HepG2 (cell line): Measurements from ENCODE around the gene ADI1. TPM values are rescaled to one million over a fixed set of nuclear protein-coding genes. Genes with fewer than 3 reads are reported as not detected.

ENCODE experiments used
- BATF2 ChIP-seq: sonication (generic); formaldehyde crosslinking; IDR thresholded peaks from 2 replicates; pipeline ENCODE4 v1.8.0; 2022; ENCODE audit warnings: mild to moderate bottlenecking, missing genetic modification reagents, moderate library complexity
- E2F5 ChIP-seq: sonication (generic); formaldehyde crosslinking; conservative IDR thresholded peaks from 2 replicates; pipeline ENCODE4 v1.4.0; 2020; ENCODE audit warnings: missing genetic modification reagents
- SIN3B ChIP-seq: fragments of 150-350 bp; IDR thresholded peaks from 2 replicates; pipeline ENCODE4 v1.6.1; 2014; ENCODE audit warnings: low read length
- SRSF9 ChIP-seq: fragments of 200-400 bp; formaldehyde crosslinking; IDR thresholded peaks from 2 replicates; pipeline ENCODE4 v1.6.1; 2018; ENCODE audit warnings: borderline replicate concordance, mild to moderate bottlenecking, low read depth, low read length; ENCODE audit not compliant: insufficient read depth, poor library complexity, severe bottlenecking
- ZBTB2 ChIP-seq: sonication (generic); formaldehyde crosslinking; IDR thresholded peaks from 2 replicates; pipeline ENCODE4 v1.8.0; 2022; ENCODE audit warnings: low read depth, missing genetic modification reagents
- ZBTB21 ChIP-seq: sonication (generic); formaldehyde crosslinking; IDR thresholded peaks from 2 replicates; pipeline ENCODE4 v1.4.0; 2020; ENCODE audit warnings: missing genetic modification reagents
- ZFP62 ChIP-seq: sonication (generic); formaldehyde crosslinking; IDR thresholded peaks from 2 replicates; pipeline ENCODE4 v1.4.0; 2020; ENCODE audit warnings: missing genetic modification reagents
- ZFYVE20 ChIP-seq: sonication (generic); formaldehyde crosslinking; IDR thresholded peaks from 2 replicates; pipeline ENCODE4 v1.8.0; 2023; ENCODE audit warnings: low read depth, mild to moderate bottlenecking, moderate library complexity, missing genetic modification reagents, borderline replicate concordance
- ZNF496 ChIP-seq: sonication (generic); formaldehyde crosslinking; IDR thresholded peaks from 2 replicates; pipeline ENCODE4 v1.8.1; 2023; ENCODE audit warnings: mild to moderate bottlenecking, moderate library complexity, missing genetic modification reagents; ENCODE audit not compliant: insufficient replicate concordance
- ZNF615 ChIP-seq: sonication (generic); formaldehyde crosslinking; IDR thresholded peaks from 2 replicates; pipeline ENCODE4 v1.5.0; 2020; ENCODE audit warnings: mild to moderate bottlenecking, missing genetic modification reagents, borderline replicate concordance
- ZNF619 ChIP-seq: sonication (generic); formaldehyde crosslinking; IDR thresholded peaks from 2 replicates; pipeline ENCODE4 v1.4.0; 2020; ENCODE audit warnings: mild to moderate bottlenecking, missing genetic modification reagents
- ZNF710 ChIP-seq: sonication (generic); formaldehyde crosslinking; IDR thresholded peaks from 2 replicates; pipeline ENCODE4 v1.5.0; 2020; ENCODE audit warnings: mild to moderate bottlenecking, missing genetic modification reagents, borderline replicate concordance
- ZNF761 ChIP-seq: sonication (generic); formaldehyde crosslinking; conservative IDR thresholded peaks from 2 replicates; pipeline ENCODE4 v1.4.0; 2020; ENCODE audit warnings: mild to moderate bottlenecking, missing genetic modification reagents
- ZNF781 ChIP-seq: sonication (generic); formaldehyde crosslinking; IDR thresholded peaks from 2 replicates; pipeline ENCODE4 v1.5.1; 2020; ENCODE audit warnings: borderline replicate concordance, mild to moderate bottlenecking, missing genetic modification reagents; ENCODE audit errors: not compliant biosample characterization
- polyA plus RNA-seq, 8 experiments: library from polyadenylated mRNA; depleted of rRNA in 3 of 8; stranded (reverse) in 7 of 8; unstranded in 1 of 8; fragments of >200 nt; fragmentation: Illumina TruSeq in 4 of 8; extraction: Trizol in 4 of 8; gene quantifications; 2 replicates each; pipeline versions ENCODE4 v1.2.1 to v1.2.3, GENCODE V29; 2011 to 2016; ENCODE audit warnings: low read depth in 4 of 8, missing spikeins in 1 of 8, mixed read lengths in 1 of 8; ENCODE audit not compliant: insufficient read depth in 1 of 8
- total RNA-seq, 5 experiments: library from RNA; depleted of rRNA; stranded (reverse); fragments of >200 nt; fragmentation: Illumina TruSeq; extraction: Trizol; gene quantifications; 2 replicates each; pipeline ENCODE4 v1.2.3, GENCODE V29; 2016; ENCODE audit warnings: low read depth in 1 of 5

Gene ADI1
- total and polyA plus RNA-seq, 2 of the 13 experiments (the other 11 are each of a cell fraction or from before 2014, with no cell fraction given) = 28.7 to 123 TPM

- TF ChIP-seq ZNF710 (no peak), ZBTB2 (CRISPR knock-in tag) (peak; percentile 61; the same call in 1 of the 2 replicates), ZNF619 (CRISPR knock-in tag) (no peak), ZFYVE20 (no peak), ZFP62 (CRISPR knock-in tag) (0 out of 2 replicates have a peak, but pooled peaks have one; percentile 18), ZNF496 (no peak), SIN3B (no peak; the same call in 1 of the 2 replicates), ZBTB21 (CRISPR knock-in tag) (no peak), ZNF615 (CRISPR knock-in tag) (no peak), ZNF761 (CRISPR knock-in tag) (0 out of 2 replicates have a peak, but pooled peaks have one; percentile 25), E2F5 (CRISPR knock-in tag) (0 out of 2 replicates have a peak, but pooled peaks have one; percentile 18), BATF2 (CRISPR knock-in tag) (peak; percentile 81; the same call in 1 of the 2 replicates), SRSF9 (no peak), ZNF781 (no peak)
Observed at GRCh38 chr2:3518496-3519254, 656 bp downstream of the ADI1 start (continued).
